ENCODE data around the gene ZSCAN5B.
"Not testable (repeated sequence)": the region's sequence is repeated elsewhere in the genome, so short reads cannot be mapped to it uniquely, and the experiment has no call there.

Gene ZSCAN5B

GRCh38 chr19:56193981-56194640 lies 3.5 kb downstream of the ZSCAN5B start:
- no peak for TF ChIP-seq POLR2A (IDR thresholded peaks at IDR 0.05; ENCODE audit: low read depth, low read length)
- no peak for DNase-seq (ENCODE audit: insufficient read length, low spot score)
- no peak for FAIRE-seq

GRCh38 chr19:56191711-56192110 lies 5.9 kb downstream of the ZSCAN5B start:
- DNase-seq (ENCODE audit: insufficient read length, low spot score) = no peak
- FAIRE-seq = no peak
- TF ChIP-seq POLR2A (IDR thresholded peaks at IDR 0.05; ENCODE audit: low read depth, low read length) = no peak

GRCh38 chr19:56191115-56191514 lies 6.5 kb downstream of the ZSCAN5B start:
- no peak for TF ChIP-seq POLR2A (IDR thresholded peaks at IDR 0.05; ENCODE audit: low read depth, low read length)
- FAIRE-seq = no peak

GRCh38 chr19:56189785-56190184 lies 7.8 kb downstream of the ZSCAN5B start:
- TF ChIP-seq POLR2A (IDR thresholded peaks at IDR 0.05; ENCODE audit: low read depth, low read length) = no peak
- FAIRE-seq = no peak
- no peak for DNase-seq (ENCODE audit: insufficient read length, low spot score)

More at GRCh38 chr19:56191115-56191514, 6.5 kb downstream of the ZSCAN5B start:
- no peak for DNase-seq (ENCODE audit: insufficient read length, low spot score)

- DNase-seq (ENCODE audit: insufficient read length, low spot score) = no peak
- TF ChIP-seq POLR2A (IDR thresholded peaks at IDR 0.05; ENCODE audit: low read depth, low read length) = no peak
- FAIRE-seq = no peak
These were observed 19.9 kb downstream of the ZSCAN5B start for GRCh38 chr19:56177564-56178243.

- no peak for TF ChIP-seq POLR2A (IDR thresholded peaks at IDR 0.05; ENCODE audit: low read depth, low read length)
- FAIRE-seq = no peak
- DNase-seq (ENCODE audit: insufficient read length, low spot score) = no peak
These were observed 20.7 kb downstream of the ZSCAN5B start for GRCh38 chr19:56176881-56177280.

- not testable (repeated sequence) for FAIRE-seq; DNase-seq (ENCODE audit: insufficient read length, low spot score)
These were observed 21.3 kb downstream of the ZSCAN5B start for GRCh38 chr19:56176310-56176709.

- not testable (repeated sequence) for FAIRE-seq; DNase-seq (ENCODE audit: insufficient read length, low spot score)
These were observed 21.7 kb downstream of the ZSCAN5B start, which contains the start of gene GALP for GRCh38 chr19:56175861-56176307. Gene GALP, plus strand, starts transcription at chr19:56176008. Its CDS starts 1,101 bp downstream, at chr19:56177109.

- FAIRE-seq (no peak), DNase-seq (ENCODE audit: insufficient read length, low spot score) (no peak)
- TF ChIP-seq POLR2A (IDR thresholded peaks at IDR 0.05; ENCODE audit: low read depth, low read length) = no peak
These were observed 23.0 kb downstream of the ZSCAN5B start for GRCh38 chr19:56174550-56174949.

GRCh38 chr19:56174086-56174485 lies 23.5 kb downstream of the ZSCAN5B start:
- DNase-seq (ENCODE audit: insufficient read length, low spot score) = no peak
- no peak for FAIRE-seq
- TF ChIP-seq POLR2A (IDR thresholded peaks at IDR 0.05; ENCODE audit: low read depth, low read length) = no peak

- peak; percentile 99 for DNase-seq (ENCODE audit: insufficient read length, low spot score)
- TF ChIP-seq POLR2A (IDR thresholded peaks at IDR 0.05; ENCODE audit: low read depth, low read length) = 0 out of 2 replicates have a peak, but pooled peaks have one; percentile 18
- FAIRE-seq = peak; percentile 91
These were observed 27.3 kb downstream of the ZSCAN5B start for GRCh38 chr19:56170261-56170660.

GRCh38 chr19:56167064-56167578 lies 30.5 kb downstream of the ZSCAN5B start:
- DNase-seq (ENCODE audit: insufficient read length, low spot score) (peak; percentile 69), FAIRE-seq (no peak)
- no peak for TF ChIP-seq POLR2A (IDR thresholded peaks at IDR 0.05; ENCODE audit: low read depth, low read length)

GRCh38 chr19:56163097-56163496 lies 34.5 kb downstream of the ZSCAN5B start:
- DNase-seq (ENCODE audit: insufficient read length, low spot score) = no peak
- TF ChIP-seq POLR2A (IDR thresholded peaks at IDR 0.05; ENCODE audit: low read depth, low read length) = no peak
- no peak for FAIRE-seq

- no peak for TF ChIP-seq POLR2A (IDR thresholded peaks at IDR 0.05; ENCODE audit: low read depth, low read length)
- FAIRE-seq (no peak), DNase-seq (ENCODE audit: insufficient read length, low spot score) (peak; percentile 82)
These were observed 35.3 kb downstream of the ZSCAN5B start for GRCh38 chr19:56162258-56162657.

GRCh38 chr19:56161534-56161933 lies 36.0 kb downstream of the ZSCAN5B start:
- no peak for TF ChIP-seq POLR2A (IDR thresholded peaks at IDR 0.05; ENCODE audit: low read depth, low read length)
- DNase-seq (ENCODE audit: insufficient read length, low spot score) = no peak
- no peak for FAIRE-seq

Measured in H54 (cell line).